Smooth muscle cell (in vitro differentiated cells): ENCODE results near the gene STPG1. TPM values are rescaled to one million over a fixed set of nuclear protein-coding genes. Genes with fewer than 3 reads are reported as not detected.

Experiments used
- DNase-seq: peaks from one replicate; lab custom pipeline; 2025; ENCODE audit not compliant: unreplicated experiment; lab: John Stamatoyannopoulos, UW
- H2AFZ ChIP-seq: fragments of 200-600 bp; sonication (generic); 2 replicates; pipeline ENCODE4 v1.6.0; 2016; ENCODE audit warnings: antibody characterized with exemption, low read depth, mild to moderate bottlenecking
- H3F3A ChIP-seq: fragments of 200-600 bp; sonication (generic); 2 replicates; pipeline ENCODE4 v1.6.0; 2017; ENCODE audit warnings: antibody characterized with exemption, low read depth
- H3K27ac ChIP-seq: fragments of 200-600 bp; sonication (generic); 2 replicates; pipeline ENCODE4 v1.5.1; 2016; ENCODE audit warnings: low read depth, mild to moderate bottlenecking
- H3K27me3 ChIP-seq: fragments of 200-600 bp; sonication (generic); 2 replicates; pipeline ENCODE4 v1.6.1; 2016; ENCODE audit warnings: low read depth, mild to moderate bottlenecking
- H3K36me3 ChIP-seq: fragments of 200-600 bp; sonication (generic); 2 replicates; pipeline ENCODE4 v1.5.1; 2016; ENCODE audit warnings: low read depth
- H3K4me1 ChIP-seq: fragments of 200-600 bp; sonication (generic); 2 replicates; pipeline ENCODE4 v1.5.1; 2016; ENCODE audit warnings: low read depth
- H3K4me2 ChIP-seq: fragments of 200-600 bp; sonication (generic); 2 replicates; pipeline ENCODE4 v1.6.0; 2016; ENCODE audit warnings: mild to moderate bottlenecking
- H3K4me3 ChIP-seq: fragments of 200-600 bp; sonication (generic); 2 replicates; pipeline ENCODE4 v1.5.1; 2016; ENCODE audit warnings: mild to moderate bottlenecking
- H3K79me2 ChIP-seq: fragments of 200-600 bp; sonication (generic); 2 replicates; pipeline ENCODE4 v1.6.0; 2016; ENCODE audit warnings: low read depth, mild to moderate bottlenecking
- H3K9ac ChIP-seq: fragments of 200-600 bp; sonication (generic); 2 replicates; pipeline ENCODE4 v1.6.0; 2016; ENCODE audit warnings: low read depth
- H3K9me3 ChIP-seq: fragments of 200-600 bp; sonication (generic); replicated peaks from 2 replicates; pipeline ENCODE4 v1.5.1; 2016; ENCODE audit warnings: low read depth
- H4K20me1 ChIP-seq: fragments of 200-600 bp; sonication (generic); 2 replicates; pipeline ENCODE4 v1.6.0; 2016; ENCODE audit warnings: low read depth
- CTCF ChIP-seq: fragments of 200-600 bp; sonication (generic); IDR thresholded peaks from 2 replicates; pipeline ENCODE4 v1.5.1; 2017; ENCODE audit warnings: borderline replicate concordance, mild to moderate bottlenecking, antibody characterized with exemption; ENCODE audit not compliant: insufficient read depth, poor library complexity, severe bottlenecking
- WGBS: methylation state at CpG from one replicate; pipeline ENCODE4 v1.1.7; 2016; ENCODE audit warnings: low lambda C conversion rate; 5-methylcytosine and 5-hydroxymethylcytosine counted together
- polyA plus RNA-seq: library from polyadenylated mRNA; unstranded; fragments of >200 nt; fragmentation: Nextera tagmentation; extraction: Ambion mirVana; gene quantifications from 2 replicates; pipeline ENCODE4 v1.2.1, GENCODE V29; 2016
- total RNA-seq: library from RNA; depleted of rRNA; stranded (reverse); fragments of >200 nt; gene quantifications from 2 replicates; pipeline ENCODE4 v1.2.3, GENCODE V29; 2014

The STPG1 gene
- total and polyA plus RNA-seq, 2 experiments from 2014 or later, result 4.9 to 6.8 TPM

GRCh38 chr1:24427545-24427862, 13.9 kb upstream of the STPG1 start:
- no peak overlapping the region for H2AFZ ChIP-seq

GRCh38 chr1:24426744-24427544, 13.4 kb upstream of the STPG1 start:
- no peak for DNase-seq
- no peaks in the 10 kb centered on the region for H3K27me3 ChIP-seq
- H3K79me2 ChIP-seq, result no peaks in the 10 kb centered on the region
- H3K4me3 ChIP-seq, result no peak overlapping the region
- H4K20me1 ChIP-seq, result no peaks in the 10 kb centered on the region
- H3K36me3 ChIP-seq, result no peaks in the 10 kb centered on the region
- H3K4me1 ChIP-seq, result no peaks in the 10 kb centered on the region
- no peak for TF ChIP-seq CTCF
- no peaks in the 10 kb centered on the region for H3K9me3 ChIP-seq
- no peak overlapping the region for H3K4me2 ChIP-seq
- no peak overlapping the region for H3K27ac ChIP-seq
- no peaks in the 10 kb centered on the region for H3F3A ChIP-seq
- WGBS, result 97% methylated on average over 7 of the region's 7 CpGs
- no peak overlapping the region for H3K9ac ChIP-seq
- H2AFZ ChIP-seq, result no peak overlapping the region

More at GRCh38 chr1:24427545-24427862, 13.9 kb upstream of the STPG1 start:
- TF ChIP-seq CTCF, result no peak
- Histone ChIP-seq H3K36me3 (no peaks in the 10 kb centered on the region), H3K4me2 (no peak overlapping the region), H3K79me2 (no peaks in the 10 kb centered on the region), H3K9me3 (no peaks in the 10 kb centered on the region), H4K20me1 (no peaks in the 10 kb centered on the region), H3K27me3 (no peaks in the 10 kb centered on the region), H3F3A (no peaks in the 10 kb centered on the region), H3K4me3 (no peak overlapping the region), H3K27ac (no peak overlapping the region), H3K9ac (no peak overlapping the region), H3K4me1 (no peaks in the 10 kb centered on the region)
- WGBS, result 88% methylated on average over 1 of the region's 1 CpG
- DNase-seq, result no peak

- no peaks in the 10 kb centered on the region for H3K79me2 ChIP-seq
- H4K20me1 ChIP-seq, result no peaks in the 10 kb centered on the region
- no peaks in the 10 kb centered on the region for H3K9me3 ChIP-seq
- H3K9ac ChIP-seq, result no peak overlapping the region
- H3K4me1 ChIP-seq, result no peaks in the 10 kb centered on the region
- no peak overlapping the region for H3K4me2 ChIP-seq
- H2AFZ ChIP-seq, result no peak overlapping the region
- no peak overlapping the region for H3K4me3 ChIP-seq
- no peak for DNase-seq
- no peaks in the 10 kb centered on the region for H3K36me3 ChIP-seq
- WGBS, result 81% methylated on average over 7 of the region's 7 CpGs
- H3K27me3 ChIP-seq, result no peaks in the 10 kb centered on the region
- H3K27ac ChIP-seq, result no peak overlapping the region
- no peaks in the 10 kb centered on the region for H3F3A ChIP-seq
- no peak for TF ChIP-seq CTCF
Measured at GRCh38 chr1:24425922-24426321, 12.3 kb upstream of the STPG1 start.

- H3K79me2 ChIP-seq, result no peaks in the 10 kb centered on the region
- no peaks in the 10 kb centered on the region for H3K4me1 ChIP-seq
- 86% methylated on average over 3 of the region's 3 CpGs for WGBS
- no peaks in the 10 kb centered on the region for H3K27me3 ChIP-seq
- no peaks in the 10 kb centered on the region for H3K9me3 ChIP-seq
- H3K4me3 ChIP-seq, result no peak overlapping the region
- H3K4me2 ChIP-seq, result no peak overlapping the region
- no peak for TF ChIP-seq CTCF
- no peaks in the 10 kb centered on the region for H3K36me3 ChIP-seq
- DNase-seq, result no peak
- no peaks in the 10 kb centered on the region for H4K20me1 ChIP-seq
- no peak overlapping the region for H3K9ac ChIP-seq
- no peak overlapping the region for H3K27ac ChIP-seq
- H2AFZ ChIP-seq, result no peak overlapping the region
- no peaks in the 10 kb centered on the region for H3F3A ChIP-seq
Measured at GRCh38 chr1:24425441-24425840, 11.9 kb upstream of the STPG1 start.
